Osteocyte (in vitro differentiated cells): Measurements from ENCODE around the gene LCAT. TPM values are rescaled to one million over a fixed set of nuclear protein-coding genes. Genes with fewer than 3 reads are reported as not detected.
A peak's percentile ranks its signal among the peaks of the same experiment; 100 is the strongest.

ENCODE experiments used
- DNase-seq: peaks from one replicate; pipeline ENCODE4 v3.0.0; 2021; ENCODE audit warnings: mixed read lengths; ENCODE audit not compliant: unreplicated experiment; ENCODE audit errors: extremely low spot score
- H3K27ac Mint-ChIP-seq: one replicate; pipeline ENCODE4 v1.8.0; 2021; ENCODE audit warnings: mild to moderate bottlenecking, mixed read lengths; ENCODE audit not compliant: unreplicated experiment
- H3K27me3 Mint-ChIP-seq: one replicate; pipeline ENCODE4 v1.8.0; 2021; ENCODE audit warnings: mixed read lengths; ENCODE audit not compliant: unreplicated experiment
- H3K36me3 Mint-ChIP-seq: one replicate; pipeline ENCODE4 v1.8.0; 2021; ENCODE audit warnings: mixed read lengths; ENCODE audit not compliant: unreplicated experiment
- H3K4me1 Mint-ChIP-seq: one replicate; pipeline ENCODE4 v1.8.0; 2021; ENCODE audit warnings: mixed read lengths; ENCODE audit not compliant: unreplicated experiment
- H3K4me3 Mint-ChIP-seq: one replicate; pipeline ENCODE4 v1.8.0; 2021; ENCODE audit warnings: mild to moderate bottlenecking, moderate library complexity, mixed read lengths; ENCODE audit not compliant: unreplicated experiment
- H3K9me3 Mint-ChIP-seq: one replicate; pipeline ENCODE4 v1.8.0; 2021; ENCODE audit warnings: mixed read lengths; ENCODE audit not compliant: unreplicated experiment
- CTCF ChIP-seq: fragments of 200-600 bp; sonication (generic); IDR thresholded peaks from 2 replicates; pipeline ENCODE4 v1.5.0; 2021; ENCODE audit warnings: antibody characterized with exemption, mild to moderate bottlenecking, moderate library complexity
- total RNA-seq: library from RNA; stranded (reverse); gene quantifications from 2 replicates; pipeline ENCODE4 v1.2.1, GENCODE V29; 2021

Gene LCAT
- total RNA-seq, 1 donor from 2014 or later = 36.9 TPM

- peaks cover 34% of the 10 kb centered on the region for H3K4me1 Mint-ChIP-seq
- H3K27me3 Mint-ChIP-seq = no peaks in the 10 kb centered on the region
- no peak for TF ChIP-seq CTCF
- H3K27ac Mint-ChIP-seq = peak overlapping the region; percentile 95
- H3K36me3 Mint-ChIP-seq = peaks cover 4% of the 10 kb centered on the region
- no peak for DNase-seq
- H3K9me3 Mint-ChIP-seq = no peaks in the 10 kb centered on the region
- H3K4me3 Mint-ChIP-seq = peak overlapping the region; percentile 96
These were observed 24.1 kb upstream of the LCAT start for GRCh38 chr16:67967958-67968399.

GRCh38 chr16:67967183-67967957 lies 23.4 kb upstream of the LCAT start:
- Mint-ChIP-seq H3K9me3 (no peaks in the 10 kb centered on the region), H3K27ac (peak overlapping the region; percentile 95), H3K36me3 (peaks cover 10% of the 10 kb centered on the region), H3K27me3 (no peaks in the 10 kb centered on the region), H3K4me1 (peaks cover 36% of the 10 kb centered on the region), H3K4me3 (peak overlapping the region; percentile 96)
- no peak for TF ChIP-seq CTCF
- no peak for DNase-seq

GRCh38 chr16:67966549-67967182 lies 22.7 kb upstream of the LCAT start:
- Mint-ChIP-seq H3K4me3 (peak overlapping the region; percentile 96), H3K27me3 (no peaks in the 10 kb centered on the region), H3K27ac (peak overlapping the region; percentile 95), H3K9me3 (no peaks in the 10 kb centered on the region), H3K36me3 (peaks cover 17% of the 10 kb centered on the region), H3K4me1 (peaks cover 36% of the 10 kb centered on the region)
- TF ChIP-seq CTCF = no peak
- no peak for DNase-seq

- Mint-ChIP-seq H3K27ac (peak overlapping the region; percentile 95), H3K4me3 (peak overlapping the region; percentile 96), H3K4me1 (peaks cover 42% of the 10 kb centered on the region)
These were observed 22.0 kb upstream of the LCAT start for GRCh38 chr16:67965668-67966548.

More at GRCh38 chr16:67965668-67966548, 22.0 kb upstream of the LCAT start:
- no peak for DNase-seq
- no peak for TF ChIP-seq CTCF
- H3K27me3 Mint-ChIP-seq = no peaks in the 10 kb centered on the region
- no peaks in the 10 kb centered on the region for H3K9me3 Mint-ChIP-seq
- peaks cover 21% of the 10 kb centered on the region for H3K36me3 Mint-ChIP-seq
